Measurements from ENCODE around the gene PDE6A.

Gene PDE6A

GRCh38 chr5:149857499-149857898 is 87.1 kb downstream of the PDE6A start:
- DNase-seq: peak; percentile 91

GRCh38 chr5:149855366-149855765 is 89.2 kb downstream of the PDE6A start:
- DNase-seq: no peak

- no peak for DNase-seq
Measured at GRCh38 chr5:149854866-149855265, 89.7 kb downstream of the PDE6A start.

- DNase-seq: no peak
Measured at GRCh38 chr5:149853701-149854100, 90.9 kb downstream of the PDE6A start.

- no peak for DNase-seq
Measured at GRCh38 chr5:149853331-149853648, 91.3 kb downstream of the PDE6A start.

- peak; percentile 77 for DNase-seq
Measured at GRCh38 chr5:149852641-149853330, 91.8 kb downstream of the PDE6A start.

GRCh38 chr5:149851211-149851610 is 93.4 kb downstream of the PDE6A start:
- no peak for DNase-seq

GRCh38 chr5:149849966-149850910 is 94.4 kb downstream of the PDE6A start:
- DNase-seq: no peak

- no peak for DNase-seq
Measured at GRCh38 chr5:149849280-149849965, 95.2 kb downstream of the PDE6A start.

GRCh38 chr5:149847611-149848010 is 97.0 kb downstream of the PDE6A start:
- no peak for DNase-seq

GRCh38 chr5:149846021-149846420 is 98.6 kb downstream of the PDE6A start:
- no peak for DNase-seq

- no peak for DNase-seq
Measured at GRCh38 chr5:149845601-149846000, 99.0 kb downstream of the PDE6A start.

- no peak for DNase-seq
Measured at GRCh38 chr5:149841851-149842793, 102.5 kb downstream of the PDE6A start.

- DNase-seq: no peak
Measured at GRCh38 chr5:149840226-149840825, 104.3 kb downstream of the PDE6A start.

- no peak for DNase-seq
Measured at GRCh38 chr5:149839761-149840160, 104.8 kb downstream of the PDE6A start.

GRCh38 chr5:149838881-149839739 is 105.5 kb downstream of the PDE6A start:
- DNase-seq: no peak

- DNase-seq: peak; percentile 83
Measured at GRCh38 chr5:149837680-149838269, 106.8 kb downstream of the PDE6A start.

GRCh38 chr5:149836451-149837139 is 108.0 kb downstream of the PDE6A start:
- DNase-seq: no peak

GRCh38 chr5:149834246-149834855 is 110.2 kb downstream of the PDE6A start:
- peak; percentile 91 for DNase-seq

All from hematopoietic multipotent progenitor cell treated with erythropoietin and hydrocortisone succinate and interleukin-3 and kit ligand, for 4 days (in vitro differentiated cells).